ENCODE results near the gene CCNY. TPM values are rescaled to one million over a fixed set of nuclear protein-coding genes. Genes with fewer than 3 reads are reported as not detected.

Gene CCNY
- total RNA-seq, 1 donor: 35.0 TPM

GRCh38 chr10:35579726-35580422 lies 243.6 kb downstream of the CCNY start:
- no peak overlapping the region for H3K4me3 ChIP-seq (ENCODE audit: low read depth, low read length)
- TF ChIP-seq CTCF (IDR thresholded peaks at IDR 0.05; ENCODE audit: insufficient read depth, low read depth, low read length): no peak
- no peak for DNase-seq (ENCODE audit: low read depth)

GRCh38 chr10:35580423-35580770 lies 244.1 kb downstream of the CCNY start:
- no peak for DNase-seq (ENCODE audit: low read depth)
- no peak for TF ChIP-seq CTCF (IDR thresholded peaks at IDR 0.05; ENCODE audit: insufficient read depth, low read depth, low read length)
- no peak overlapping the region for H3K4me3 ChIP-seq (ENCODE audit: low read depth, low read length)

DNA sequence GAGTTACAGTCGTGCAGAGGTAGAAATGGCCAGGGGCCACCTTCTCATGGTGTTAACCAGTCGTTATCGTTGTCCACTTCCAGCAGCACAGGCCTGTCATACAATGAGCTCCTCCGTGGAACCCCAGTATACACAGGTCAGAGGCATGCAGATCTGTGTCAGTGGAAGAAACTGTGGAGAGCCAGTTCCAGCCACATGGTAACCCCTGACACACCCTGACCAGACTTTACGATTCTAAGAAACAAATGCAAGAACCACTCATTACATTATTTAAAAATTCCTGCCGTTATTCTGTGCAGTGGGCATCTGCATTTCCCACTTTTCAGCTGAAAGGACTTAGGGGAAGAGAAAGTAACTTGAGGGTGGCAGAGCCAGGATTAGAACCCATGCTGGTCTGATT lies 245.3 kb downstream of the CCNY start:
- no peak overlapping the region for H3K4me3 ChIP-seq (ENCODE audit: low read depth, low read length)
- no peak for DNase-seq (ENCODE audit: low read depth)
- TF ChIP-seq CTCF (IDR thresholded peaks at IDR 0.05; ENCODE audit: insufficient read depth, low read depth, low read length): no peak

GRCh38 chr10:35584946-35585345 lies 248.6 kb downstream of the CCNY start:
- H3K4me3 ChIP-seq (ENCODE audit: low read depth, low read length): no peak overlapping the region
- no peak for TF ChIP-seq CTCF (IDR thresholded peaks at IDR 0.05; ENCODE audit: insufficient read depth, low read depth, low read length)
- no peak for DNase-seq (ENCODE audit: low read depth)

GRCh38 chr10:35585356-35585755 lies 249.0 kb downstream of the CCNY start:
- TF ChIP-seq CTCF (IDR thresholded peaks at IDR 0.05; ENCODE audit: insufficient read depth, low read depth, low read length): no peak
- H3K4me3 ChIP-seq (ENCODE audit: low read depth, low read length): no peak overlapping the region
- no peak for DNase-seq (ENCODE audit: low read depth)

DNA sequence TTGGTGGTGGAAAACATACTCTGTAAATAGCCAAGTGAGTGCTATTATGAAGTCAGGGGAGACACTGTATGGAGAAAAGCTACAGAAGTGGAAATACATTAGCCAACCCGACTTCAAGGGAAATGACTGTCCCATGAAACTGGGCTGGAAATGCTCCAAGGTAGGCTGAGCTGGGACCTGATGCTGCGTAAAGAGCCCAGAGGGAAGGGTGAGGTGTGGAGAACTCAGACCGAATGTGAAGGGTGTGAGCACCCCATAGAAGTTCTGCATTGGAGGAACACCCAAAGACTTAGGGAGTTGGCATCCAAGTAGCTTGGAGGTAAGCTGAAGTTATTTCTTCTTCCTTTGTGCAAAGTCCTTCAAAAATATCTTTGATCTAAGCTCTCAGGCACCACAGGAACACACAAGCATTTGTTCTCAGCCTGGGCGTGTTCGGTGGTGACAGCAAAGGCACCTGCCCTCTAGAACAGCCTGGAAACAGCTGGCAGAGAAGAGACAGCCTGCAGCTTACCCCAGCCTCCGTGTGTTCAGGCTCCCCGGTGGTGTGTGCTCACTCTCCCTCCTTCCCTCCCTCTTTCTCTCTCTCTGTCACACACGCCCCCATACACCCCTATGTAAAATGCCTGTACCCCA lies 249.7 kb downstream of the CCNY start:
- no peak for TF ChIP-seq CTCF (IDR thresholded peaks at IDR 0.05; ENCODE audit: insufficient read depth, low read depth, low read length)
- no peak for DNase-seq (ENCODE audit: low read depth)
- H3K4me3 ChIP-seq (ENCODE audit: low read depth, low read length): no peak overlapping the region

All from fibroblast of villous mesenchyme (primary cell).